GM23338 (cell line): Measurements from ENCODE around the gene IGSF21. TPM values are rescaled to one million over a fixed set of nuclear protein-coding genes. Genes with fewer than 3 reads are reported as not detected.

Experiments
- ATAC-seq: fragments of 200-7000 bp; cut with Tn5 transposase; 3 replicates; pipeline ENCODE4 v1.9.1; 2020
- DNase-seq: peaks from one replicate; pipeline ENCODE4 v3.0.0-alpha.2; 2015; ENCODE audit warnings: low spot score
- H2AFZ ChIP-seq: fragments of 200-600 bp; sonication (generic); 2 replicates; pipeline ENCODE4 v1.8.0; 2016; ENCODE audit warnings: antibody characterized with exemption, mild to moderate bottlenecking, moderate library complexity
- H3F3A ChIP-seq: fragments of 200-600 bp; sonication (generic); replicated peaks from 2 replicates; pipeline ENCODE4 v1.8.0; 2017; ENCODE audit warnings: antibody characterized with exemption, mixed run types, low read depth
- H3K27ac ChIP-seq: fragments of 200-600 bp; sonication (generic); 2 replicates; pipeline ENCODE4 v1.6.1; 2016; ENCODE audit warnings: low read depth
- H3K27me3 ChIP-seq: fragments of 200-600 bp; sonication (generic); 2 replicates; pipeline ENCODE4 v1.8.0; 2016; ENCODE audit warnings: mild to moderate bottlenecking, mixed run types, moderate library complexity; ENCODE audit not compliant: insufficient read depth
- H3K36me3 ChIP-seq: fragments of 200-600 bp; sonication (generic); 2 replicates; pipeline ENCODE4 v1.8.0; 2016; ENCODE audit warnings: mild to moderate bottlenecking; ENCODE audit not compliant: insufficient read depth
- H3K4me1 ChIP-seq: fragments of 200-600 bp; sonication (generic); 2 replicates; pipeline ENCODE4 v1.8.0; 2016; ENCODE audit warnings: mild to moderate bottlenecking, moderate library complexity; ENCODE audit not compliant: insufficient read depth
- H3K4me2 ChIP-seq: fragments of 200-600 bp; sonication (generic); 2 replicates; pipeline ENCODE4 v1.7.1; 2017; ENCODE audit warnings: mixed run types
- H3K4me3 ChIP-seq: fragments of 200-600 bp; sonication (generic); 2 replicates; pipeline ENCODE4 v1.6.1; 2016; ENCODE audit warnings: mixed run types
- H3K79me2 ChIP-seq: fragments of 200-600 bp; sonication (generic); replicated peaks from 2 replicates; pipeline ENCODE4 v1.8.0; 2017; ENCODE audit warnings: mild to moderate bottlenecking; ENCODE audit not compliant: insufficient read depth
- H3K9me2 ChIP-seq: fragments of 200-600 bp; sonication (generic); 2 replicates; pipeline ENCODE4 v1.8.0; 2017; ENCODE audit not compliant: insufficient read depth
- H4K20me1 ChIP-seq: fragments of 200-600 bp; sonication (generic); replicated peaks from 2 replicates; pipeline ENCODE4 v1.8.0; 2017; ENCODE audit warnings: mild to moderate bottlenecking; ENCODE audit not compliant: insufficient read depth
- H3K27ac Mint-ChIP-seq: 2 replicates; pipeline ENCODE4 v1.8.0; 2020; ENCODE audit warnings: inconsistent platforms, mild to moderate bottlenecking, moderate library complexity, mixed read lengths
- H3K27me3 Mint-ChIP-seq: 3 replicates; pipeline ENCODE4 v1.8.0; 2022; ENCODE audit warnings: low read depth, mild to moderate bottlenecking, moderate library complexity, mixed read lengths, inconsistent platforms; ENCODE audit not compliant: insufficient read depth, poor library complexity
- H3K36me3 Mint-ChIP-seq: 3 replicates; pipeline ENCODE4 v1.8.0; 2021; ENCODE audit warnings: low read depth, mild to moderate bottlenecking, inconsistent platforms, moderate library complexity, mixed read lengths
- H3K4me1 Mint-ChIP-seq: 3 replicates; pipeline ENCODE4 v1.8.0; 2020; ENCODE audit warnings: mild to moderate bottlenecking, inconsistent platforms, mixed read lengths
- H3K4me3 Mint-ChIP-seq: 3 replicates; pipeline ENCODE4 v1.8.0; 2021; ENCODE audit warnings: moderate library complexity, mild to moderate bottlenecking, inconsistent platforms, mixed read lengths
- H3K9me3 Mint-ChIP-seq: 3 replicates; pipeline ENCODE4 v1.8.0; 2020; ENCODE audit warnings: moderate library complexity, mild to moderate bottlenecking, inconsistent platforms, mixed read lengths
- CREB1 ChIP-seq: fragments of 250-450 bp; sonication (Bioruptor Pico); IDR thresholded peaks from 2 replicates; pipeline ENCODE4 v1.5.0; 2020; ENCODE audit warnings: low read depth, mild to moderate bottlenecking, moderate library complexity
- EZH2 ChIP-seq: fragments of 200-600 bp; sonication (generic); IDR thresholded peaks from one replicate; pipeline ENCODE4 v1.8.0; 2017; ENCODE audit warnings: antibody characterized with exemption, mild to moderate bottlenecking, low read depth; ENCODE audit not compliant: unreplicated experiment
- EZH2phosphoT487 ChIP-seq: fragments of 200-600 bp; sonication (generic); IDR thresholded peaks from one replicate; pipeline ENCODE4 v1.8.1; 2018; ENCODE audit warnings: antibody characterized with exemption; ENCODE audit not compliant: unreplicated experiment
- JUNB ChIP-seq: IDR thresholded peaks from one replicate; pipeline ENCODE4 v1.6.1; 2016; ENCODE audit warnings: antibody characterized with exemption; ENCODE audit not compliant: unreplicated experiment
- POLR2AphosphoS5 ChIP-seq: IDR thresholded peaks from 2 replicates; pipeline ENCODE4 v1.6.1; 2016; ENCODE audit warnings: antibody characterized with exemption, low read depth
- STAT1 ChIP-seq: IDR thresholded peaks from one replicate; pipeline ENCODE4 v1.6.1; 2016; ENCODE audit warnings: antibody characterized with exemption; ENCODE audit not compliant: unreplicated experiment
- polyA plus RNA-seq: library from polyadenylated mRNA; unstranded; fragments of >200 nt; fragmentation: Nextera tagmentation; extraction: Ambion mirVana; gene quantifications from 2 replicates; pipeline ENCODE4 v1.2.1, GENCODE V29; 2016
- total RNA-seq: library from RNA; depleted of rRNA; stranded (reverse); fragments of >200 nt; shearing (Covaris generic); gene quantifications from 2 replicates; pipeline ENCODE4 v1.2.3, GENCODE V29; 2014
- TF ChIP-seq, protein P1 (sequence below): fragments of 250-450 bp; sonication (Bioruptor Pico); IDR thresholded peaks from 2 replicates; pipeline ENCODE4 v1.5.0; 2020; ENCODE audit warnings: mild to moderate bottlenecking, moderate library complexity
- TF ChIP-seq, protein P2 (sequence below), 2 experiments: fragments of 200-600 bp in 1 of 2; sonication (generic) in 1 of 2; conservative IDR thresholded peaks; 2 replicates each; pipeline versions ENCODE4 v1.5.1 to v1.6.1; 2016 to 2017; ENCODE audit warnings: antibody characterized with exemption in 2 of 2, low read depth in 2 of 2, mild to moderate bottlenecking in 2 of 2, moderate library complexity in 1 of 2

IGSF21 gene
- total and polyA plus RNA-seq, 2 experiments from 2014 or later: 15.6 to 15.7 TPM

DNA sequence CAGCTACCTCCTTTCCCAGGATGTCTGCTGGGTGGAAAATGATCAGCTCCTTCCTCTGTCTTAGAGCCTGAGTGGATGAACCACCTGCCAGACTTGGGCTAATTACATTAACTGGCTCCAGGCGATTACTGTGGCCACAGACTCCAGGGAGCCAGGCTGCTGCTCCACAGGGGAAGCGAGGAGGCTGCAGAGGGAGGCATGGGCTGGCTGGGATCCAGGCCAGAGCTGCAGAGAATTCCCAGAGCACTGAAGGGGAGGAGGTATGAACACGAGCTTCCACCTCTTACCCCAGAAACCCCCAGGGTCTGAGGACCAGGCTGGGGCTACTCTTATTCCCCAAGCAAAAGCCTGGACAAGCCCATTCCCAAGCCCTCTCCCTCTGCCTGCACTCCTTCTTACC, 237.2 kb downstream of the IGSF21 start (continued):
- TF ChIP-seq, protein P1, sequence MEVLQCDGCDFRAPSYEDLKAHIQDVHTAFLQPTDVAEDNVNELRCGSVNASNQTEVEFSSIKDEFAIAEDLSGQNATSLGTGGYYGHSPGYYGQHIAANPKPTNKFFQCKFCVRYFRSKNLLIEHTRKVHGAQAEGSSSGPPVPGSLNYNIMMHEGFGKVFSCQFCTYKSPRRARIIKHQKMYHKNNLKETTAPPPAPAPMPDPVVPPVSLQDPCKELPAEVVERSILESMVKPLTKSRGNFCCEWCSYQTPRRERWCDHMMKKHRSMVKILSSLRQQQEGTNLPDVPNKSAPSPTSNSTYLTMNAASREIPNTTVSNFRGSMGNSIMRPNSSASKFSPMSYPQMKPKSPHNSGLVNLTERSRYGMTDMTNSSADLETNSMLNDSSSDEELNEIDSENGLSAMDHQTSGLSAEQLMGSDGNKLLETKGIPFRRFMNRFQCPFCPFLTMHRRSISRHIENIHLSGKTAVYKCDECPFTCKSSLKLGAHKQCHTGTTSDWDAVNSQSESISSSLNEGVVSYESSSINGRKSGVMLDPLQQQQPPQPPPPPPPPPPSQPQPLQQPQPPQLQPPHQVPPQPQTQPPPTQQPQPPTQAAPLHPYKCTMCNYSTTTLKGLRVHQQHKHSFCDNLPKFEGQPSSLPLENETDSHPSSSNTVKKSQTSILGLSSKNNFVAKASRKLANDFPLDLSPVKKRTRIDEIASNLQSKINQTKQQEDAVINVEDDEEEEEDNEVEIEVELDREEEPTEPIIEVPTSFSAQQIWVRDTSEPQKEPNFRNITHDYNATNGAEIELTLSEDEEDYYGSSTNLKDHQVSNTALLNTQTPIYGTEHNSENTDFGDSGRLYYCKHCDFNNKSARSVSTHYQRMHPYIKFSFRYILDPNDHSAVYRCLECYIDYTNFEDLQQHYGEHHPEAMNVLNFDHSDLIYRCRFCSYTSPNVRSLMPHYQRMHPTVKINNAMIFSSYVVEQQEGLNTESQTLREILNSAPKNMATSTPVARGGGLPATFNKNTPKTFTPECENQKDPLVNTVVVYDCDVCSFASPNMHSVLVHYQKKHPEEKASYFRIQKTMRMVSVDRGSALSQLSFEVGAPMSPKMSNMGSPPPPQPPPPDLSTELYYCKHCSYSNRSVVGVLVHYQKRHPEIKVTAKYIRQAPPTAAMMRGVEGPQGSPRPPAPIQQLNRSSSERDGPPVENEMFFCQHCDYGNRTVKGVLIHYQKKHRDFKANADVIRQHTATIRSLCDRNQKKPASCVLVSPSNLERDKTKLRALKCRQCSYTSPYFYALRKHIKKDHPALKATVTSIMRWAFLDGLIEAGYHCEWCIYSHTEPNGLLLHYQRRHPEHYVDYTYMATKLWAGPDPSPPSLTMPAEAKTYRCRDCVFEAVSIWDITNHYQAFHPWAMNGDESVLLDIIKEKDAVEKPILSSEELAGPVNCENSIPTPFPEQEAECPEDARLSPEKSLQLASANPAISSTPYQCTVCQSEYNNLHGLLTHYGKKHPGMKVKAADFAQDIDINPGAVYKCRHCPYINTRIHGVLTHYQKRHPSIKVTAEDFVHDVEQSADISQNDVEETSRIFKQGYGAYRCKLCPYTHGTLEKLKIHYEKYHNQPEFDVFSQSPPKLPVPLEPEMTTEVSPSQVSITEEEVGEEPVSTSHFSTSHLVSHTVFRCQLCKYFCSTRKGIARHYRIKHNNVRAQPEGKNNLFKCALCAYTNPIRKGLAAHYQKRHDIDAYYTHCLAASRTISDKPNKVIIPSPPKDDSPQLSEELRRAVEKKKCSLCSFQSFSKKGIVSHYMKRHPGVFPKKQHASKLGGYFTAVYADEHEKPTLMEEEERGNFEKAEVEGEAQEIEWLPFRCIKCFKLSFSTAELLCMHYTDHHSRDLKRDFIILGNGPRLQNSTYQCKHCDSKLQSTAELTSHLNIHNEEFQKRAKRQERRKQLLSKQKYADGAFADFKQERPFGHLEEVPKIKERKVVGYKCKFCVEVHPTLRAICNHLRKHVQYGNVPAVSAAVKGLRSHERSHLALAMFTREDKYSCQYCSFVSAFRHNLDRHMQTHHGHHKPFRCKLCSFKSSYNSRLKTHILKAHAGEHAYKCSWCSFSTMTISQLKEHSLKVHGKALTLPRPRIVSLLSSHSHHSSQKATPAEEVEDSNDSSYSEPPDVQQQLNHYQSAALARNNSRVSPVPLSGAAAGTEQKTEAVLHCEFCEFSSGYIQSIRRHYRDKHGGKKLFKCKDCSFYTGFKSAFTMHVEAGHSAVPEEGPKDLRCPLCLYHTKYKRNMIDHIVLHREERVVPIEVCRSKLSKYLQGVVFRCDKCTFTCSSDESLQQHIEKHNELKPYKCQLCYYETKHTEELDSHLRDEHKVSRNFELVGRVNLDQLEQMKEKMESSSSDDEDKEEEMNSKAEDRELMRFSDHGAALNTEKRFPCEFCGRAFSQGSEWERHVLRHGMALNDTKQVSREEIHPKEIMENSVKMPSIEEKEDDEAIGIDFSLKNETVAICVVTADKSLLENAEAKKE: no peak

DNA sequence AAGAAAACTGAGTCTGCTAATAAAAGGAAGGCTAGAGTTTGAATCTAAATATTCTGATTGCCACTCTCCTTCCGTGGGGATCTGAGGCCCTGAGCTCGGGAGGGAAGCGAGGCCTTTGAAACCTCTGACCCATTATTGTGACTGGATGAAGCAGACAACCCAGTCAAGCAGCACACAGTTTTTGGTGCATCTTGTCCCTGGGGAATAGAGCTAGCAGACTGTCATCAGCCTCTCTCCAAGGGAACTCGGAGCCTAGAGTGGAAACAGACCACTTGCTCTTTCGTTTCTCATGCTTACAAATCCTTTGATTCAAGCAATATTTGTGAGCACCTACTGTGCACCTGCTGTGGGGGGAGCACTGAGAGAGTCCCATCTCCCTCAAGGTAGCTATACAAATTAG, 240.0 kb downstream of the IGSF21 start:
- H3K4me2 ChIP-seq: no peak overlapping the region
- Mint-ChIP-seq H3K4me3 (no peak overlapping the region), H3K36me3 (no peaks in the 10 kb centered on the region; the same call in 2 of the 3 replicates), H3K27me3 (peaks cover 11% of the 10 kb centered on the region), H3K9me3 (no peaks in the 10 kb centered on the region), H3K27ac (no peak overlapping the region), H3K4me1 (peaks cover 26% of the 10 kb centered on the region)
- no peaks in the 10 kb centered on the region for H4K20me1 ChIP-seq
- H3K36me3 ChIP-seq: no peaks in the 10 kb centered on the region; the same call in 1 of the 2 replicates
- no peak for ATAC-seq
- H3K4me1 ChIP-seq: peaks cover 19% of the 10 kb centered on the region
- H2AFZ ChIP-seq: no peak overlapping the region
- no peaks in the 10 kb centered on the region for H3K79me2 ChIP-seq
- H3K9me2 ChIP-seq: peaks cover 2% of the 10 kb centered on the region; the same call in 1 of the 2 replicates
- peaks cover 6% of the 10 kb centered on the region; the same call in 1 of the 2 replicates for H3F3A ChIP-seq
- no peak overlapping the region for H3K27ac ChIP-seq
- no peak overlapping the region for H3K4me3 ChIP-seq
- DNase-seq: no peak
- no peaks in the 10 kb centered on the region for H3K27me3 ChIP-seq
- no peak for TF ChIP-seq POLR2AphosphoS5
- no peak for TF ChIP-seq JUNB
- no peak for TF ChIP-seq CREB1
- no peak for TF ChIP-seq EZH2phosphoT487
- no peak for TF ChIP-seq EZH2
- TF ChIP-seq, protein P1: no peak
- TF ChIP-seq STAT1: no peak
- TF ChIP-seq, protein P2, sequence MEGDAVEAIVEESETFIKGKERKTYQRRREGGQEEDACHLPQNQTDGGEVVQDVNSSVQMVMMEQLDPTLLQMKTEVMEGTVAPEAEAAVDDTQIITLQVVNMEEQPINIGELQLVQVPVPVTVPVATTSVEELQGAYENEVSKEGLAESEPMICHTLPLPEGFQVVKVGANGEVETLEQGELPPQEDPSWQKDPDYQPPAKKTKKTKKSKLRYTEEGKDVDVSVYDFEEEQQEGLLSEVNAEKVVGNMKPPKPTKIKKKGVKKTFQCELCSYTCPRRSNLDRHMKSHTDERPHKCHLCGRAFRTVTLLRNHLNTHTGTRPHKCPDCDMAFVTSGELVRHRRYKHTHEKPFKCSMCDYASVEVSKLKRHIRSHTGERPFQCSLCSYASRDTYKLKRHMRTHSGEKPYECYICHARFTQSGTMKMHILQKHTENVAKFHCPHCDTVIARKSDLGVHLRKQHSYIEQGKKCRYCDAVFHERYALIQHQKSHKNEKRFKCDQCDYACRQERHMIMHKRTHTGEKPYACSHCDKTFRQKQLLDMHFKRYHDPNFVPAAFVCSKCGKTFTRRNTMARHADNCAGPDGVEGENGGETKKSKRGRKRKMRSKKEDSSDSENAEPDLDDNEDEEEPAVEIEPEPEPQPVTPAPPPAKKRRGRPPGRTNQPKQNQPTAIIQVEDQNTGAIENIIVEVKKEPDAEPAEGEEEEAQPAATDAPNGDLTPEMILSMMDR (conservative IDR thresholded peaks at IDR 0.05; ENCODE audit: low read depth in 2 of 2): no peak
